ENCODE results near the gene TMEM150B. TPM values are rescaled to one million over a fixed set of nuclear protein-coding genes. Genes with fewer than 3 reads are reported as not detected.
A peak's percentile ranks its signal among the peaks of the same experiment; 100 is the strongest.

Gene TMEM150B
- total and polyA plus RNA-seq, 2 of the 13 experiments (the other 11 are each of a cell fraction or from before 2014, with no cell fraction given) = 1.3 to 1.8 TPM

DNA sequence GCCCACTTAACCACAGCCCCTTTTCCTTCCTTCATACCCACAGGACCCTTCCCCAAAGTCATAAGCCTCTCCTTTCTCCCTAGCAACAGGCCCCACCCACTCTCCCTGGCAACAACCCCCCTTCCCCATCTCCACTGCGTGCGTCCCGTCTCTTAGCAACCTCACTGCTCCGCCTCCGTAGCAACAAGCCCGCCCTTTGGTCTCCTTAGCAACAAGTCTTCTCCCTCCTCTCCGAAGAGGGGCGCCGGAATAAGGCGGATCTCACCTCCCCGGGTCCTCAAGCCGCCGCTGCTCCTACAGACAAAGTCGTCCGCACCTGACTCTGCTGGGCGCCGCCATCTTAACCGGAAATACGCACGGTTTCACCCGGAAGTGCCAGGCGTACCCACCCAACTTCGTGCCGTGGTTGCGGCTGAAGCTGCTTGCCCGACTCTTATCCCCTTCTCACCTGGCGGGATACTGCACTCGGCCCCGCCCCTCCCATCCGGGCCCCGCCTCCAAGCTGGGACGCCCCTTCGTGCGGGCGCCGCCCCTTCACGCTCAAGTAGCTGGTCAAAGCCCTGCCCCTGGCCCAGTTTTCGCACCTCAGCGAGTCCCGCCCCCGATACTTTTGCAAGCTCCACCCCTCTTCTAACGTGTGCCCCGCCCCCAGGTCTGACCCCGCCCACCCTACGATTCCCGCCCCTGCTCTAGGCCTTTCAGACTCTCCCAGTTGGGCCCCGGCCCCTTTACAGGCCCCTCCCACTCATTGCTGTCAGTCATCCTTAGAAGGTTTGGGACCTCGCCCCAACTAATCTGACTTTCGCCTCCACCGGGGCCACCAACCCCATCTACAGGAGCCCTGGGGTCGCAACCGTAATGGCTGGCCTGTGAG is 45.1 kb downstream of the TMEM150B start, which contains the start of gene HSPBP1 (continued):
- TF ChIP-seq PRDM10 (CRISPR knock-in tag; IDR thresholded peaks at IDR 0.05; ENCODE audit: low read depth) (peak; percentile 81; the same call in 1 of the 2 replicates), ZNF552 (CRISPR knock-in tag; IDR thresholded peaks at IDR 0.05; ENCODE audit: borderline replicate concordance) (no peak), ZNF430 (CRISPR knock-in tag; IDR thresholded peaks at IDR 0.05) (no peak), CBX5 (CRISPR knock-in tag; IDR thresholded peaks at IDR 0.05; ENCODE audit: borderline replicate concordance) (no peak), ZNF660 (CRISPR knock-in tag; IDR thresholded peaks at IDR 0.05; ENCODE audit: borderline replicate concordance, low read depth) (no peak), SNAPC2 (CRISPR knock-in tag; IDR thresholded peaks at IDR 0.05) (no peak), ZNF564 (CRISPR knock-in tag; IDR thresholded peaks at IDR 0.05) (no peak), KDM2A (CRISPR knock-in tag; IDR thresholded peaks at IDR 0.05; ENCODE audit: borderline replicate concordance, low read depth) (peak; percentile 68; the same call in 1 of the 2 replicates), ZNF781 (CRISPR knock-in tag; IDR thresholded peaks at IDR 0.05; ENCODE audit: borderline replicate concordance, not compliant biosample characterization) (peak; percentile 58), ZFY (CRISPR knock-in tag; IDR thresholded peaks at IDR 0.05) (peak; percentile 49), ETV6 (CRISPR knock-in tag; conservative IDR thresholded peaks at IDR 0.05) (no peak), ATRX (CRISPR knock-in tag; IDR thresholded peaks at IDR 0.05; ENCODE audit: borderline replicate concordance) (no peak), FOXM1 (CRISPR knock-in tag; IDR thresholded peaks at IDR 0.05) (no peak), ATAD3A (CRISPR knock-in tag; IDR thresholded peaks at IDR 0.05) (no peak), PITX1 (CRISPR knock-in tag; IDR thresholded peaks at IDR 0.05) (peak; percentile 52; the same call in 1 of the 2 replicates), HDAC1 (CRISPR knock-in tag; IDR thresholded peaks at IDR 0.05) (peak; percentile 92), HDAC6 (IDR thresholded peaks at IDR 0.05; ENCODE audit: low read depth, low read length) (no peak), ZFP41 (CRISPR knock-in tag; IDR thresholded peaks at IDR 0.05; ENCODE audit: borderline replicate concordance) (no peak), PHF5A (CRISPR knock-in tag; IDR thresholded peaks at IDR 0.05; ENCODE audit: low read depth, unreplicated experiment) (peak; percentile 59), HIC2 (CRISPR knock-in tag; IDR thresholded peaks at IDR 0.05; ENCODE audit: low read depth) (no peak), SPEN (CRISPR knock-in tag; IDR thresholded peaks at IDR 0.05; ENCODE audit: low read depth) (no peak)
- TF ChIP-seq, protein P1, sequence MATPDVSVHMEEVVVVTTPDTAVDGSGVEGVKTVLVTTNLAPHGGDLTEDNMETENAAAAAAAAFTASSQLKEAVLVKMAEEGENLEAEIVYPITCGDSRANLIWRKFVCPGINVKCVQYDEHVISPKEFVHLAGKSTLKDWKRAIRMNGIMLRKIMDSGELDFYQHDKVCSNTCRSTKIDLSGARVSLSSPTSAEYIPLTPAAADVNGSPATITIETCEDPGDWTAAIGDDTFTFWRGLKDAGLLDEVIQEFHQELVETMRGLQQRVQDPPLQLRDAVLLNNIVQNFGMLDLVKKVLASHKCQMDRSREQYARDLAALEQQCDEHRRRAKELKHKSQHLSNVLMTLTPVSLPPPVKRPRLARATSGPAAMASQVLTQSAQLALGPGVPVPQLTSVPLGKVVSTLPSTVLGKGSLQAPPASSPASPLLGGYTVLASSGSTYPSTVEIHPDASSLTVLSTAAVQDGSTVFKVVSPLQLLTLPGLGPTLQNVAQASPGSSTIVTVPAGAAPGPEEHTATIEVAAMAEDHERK (CRISPR knock-in tag; IDR thresholded peaks at IDR 0.05; ENCODE audit: low read depth) = 0 out of 2 replicates have a peak, but pooled peaks have one; percentile 36

Data from HepG2 (cell line).